Measurements from ENCODE around the gene SASH1.

The SASH1 gene

GRCh38 chr6:148435386-148435785, 92.7 kb downstream of the SASH1 start:
- no peak for DNase-seq (ENCODE audit: low read depth)

- DNase-seq (ENCODE audit: low read depth), result no peak
Measured at GRCh38 chr6:148436466-148436865, 93.8 kb downstream of the SASH1 start.

- no peak for DNase-seq (ENCODE audit: low read depth)
Measured at GRCh38 chr6:148438632-148439031, 96.0 kb downstream of the SASH1 start.

GRCh38 chr6:148440016-148440415, 97.4 kb downstream of the SASH1 start:
- no peak for DNase-seq (ENCODE audit: low read depth)

GRCh38 chr6:148440877-148441453, 98.3 kb downstream of the SASH1 start:
- DNase-seq (ENCODE audit: low read depth), result no peak

GRCh38 chr6:148441454-148441911, 98.8 kb downstream of the SASH1 start:
- DNase-seq (ENCODE audit: low read depth), result no peak

- no peak for DNase-seq (ENCODE audit: low read depth)
Measured at GRCh38 chr6:148443798-148444560, 101.3 kb downstream of the SASH1 start.

GRCh38 chr6:148445116-148445515, 102.5 kb downstream of the SASH1 start:
- no peak for DNase-seq (ENCODE audit: low read depth)

GRCh38 chr6:148445620-148446019, 103.0 kb downstream of the SASH1 start:
- DNase-seq (ENCODE audit: low read depth), result no peak

GRCh38 chr6:148446681-148447080, 104.0 kb downstream of the SASH1 start:
- DNase-seq (ENCODE audit: low read depth), result no peak

- no peak for DNase-seq (ENCODE audit: low read depth)
Measured at GRCh38 chr6:148447521-148448230, 105.0 kb downstream of the SASH1 start.

- no peak for DNase-seq (ENCODE audit: low read depth)
Measured at GRCh38 chr6:148448369-148449012, 105.9 kb downstream of the SASH1 start.

GRCh38 chr6:148450866-148451265, 108.2 kb downstream of the SASH1 start:
- no peak for DNase-seq (ENCODE audit: low read depth)

GRCh38 chr6:148451690-148452089, 109.1 kb downstream of the SASH1 start:
- DNase-seq (ENCODE audit: low read depth), result peak; percentile 6

- no peak for DNase-seq (ENCODE audit: low read depth)
Measured at GRCh38 chr6:148452876-148453275, 110.2 kb downstream of the SASH1 start.

GRCh38 chr6:148453906-148454305, 111.3 kb downstream of the SASH1 start:
- no peak for DNase-seq (ENCODE audit: low read depth)

- no peak for DNase-seq (ENCODE audit: low read depth)
Measured at GRCh38 chr6:148455225-148455624, 112.6 kb downstream of the SASH1 start.

- no peak for DNase-seq (ENCODE audit: low read depth)
Measured at GRCh38 chr6:148455674-148456558, 113.3 kb downstream of the SASH1 start.

- no peak for DNase-seq (ENCODE audit: low read depth)
Measured at GRCh38 chr6:148457137-148457842, 114.7 kb downstream of the SASH1 start.

- no peak for DNase-seq (ENCODE audit: low read depth)
Measured at GRCh38 chr6:148457843-148458159, 115.2 kb downstream of the SASH1 start.

- DNase-seq (ENCODE audit: low read depth), result no peak
Measured at GRCh38 chr6:148459238-148459637, 116.6 kb downstream of the SASH1 start.

Data from activated T-helper 9 cell treated with anti-CD3 and anti-CD28 coated beads, Interleukin-2, amount 50 U/mL, for 16 hours (primary cell).